NCI-H446 treated with DMSO at 0.1 percent for 48 hours (cell line): ENCODE results near the gene TTC39B.
"Not testable (repeated sequence)": the region's sequence is repeated elsewhere in the genome, so short reads cannot be mapped to it uniquely, and the experiment has no call there.

Source experiments
- DNase-seq: peaks from one replicate; lab custom pipeline; 2025; lab: John Stamatoyannopoulos, UW

The TTC39B gene

GRCh38 chr9:15268317-15268716, 38.7 kb downstream of the TTC39B start:
- DNase-seq, result no peak

- no peak for DNase-seq
Observed at GRCh38 chr9:15264918-15265317, 42.1 kb downstream of the TTC39B start.

- DNase-seq, result no peak
Observed at GRCh38 chr9:15262581-15262980, 44.4 kb downstream of the TTC39B start.

GRCh38 chr9:15256426-15256825, 50.6 kb downstream of the TTC39B start:
- DNase-seq, result no peak

GRCh38 chr9:15253786-15254185, 53.2 kb downstream of the TTC39B start:
- no peak for DNase-seq

GRCh38 chr9:15253197-15253596, 53.8 kb downstream of the TTC39B start:
- no peak for DNase-seq

GRCh38 chr9:15249981-15250380, 57.0 kb downstream of the TTC39B start:
- no peak for DNase-seq

GRCh38 chr9:15249042-15249818, 57.8 kb downstream of the TTC39B start:
- DNase-seq, result no peak

GRCh38 chr9:15248621-15249020, 58.4 kb downstream of the TTC39B start:
- DNase-seq, result no peak

- DNase-seq, result no peak
Observed at GRCh38 chr9:15248081-15248480, 58.9 kb downstream of the TTC39B start.

GRCh38 chr9:15246708-15247107, 60.3 kb downstream of the TTC39B start:
- no peak for DNase-seq

GRCh38 chr9:15246243-15246642, 60.8 kb downstream of the TTC39B start:
- no peak for DNase-seq

- no peak for DNase-seq
Observed at GRCh38 chr9:15244001-15244441, 63.0 kb downstream of the TTC39B start.

- no peak for DNase-seq
Observed at GRCh38 chr9:15243081-15243480, 63.9 kb downstream of the TTC39B start.

GRCh38 chr9:15240927-15241326, 66.1 kb downstream of the TTC39B start:
- no peak for DNase-seq

GRCh38 chr9:15239816-15240215, 67.2 kb downstream of the TTC39B start:
- no peak for DNase-seq

- no peak for DNase-seq
Observed at GRCh38 chr9:15238646-15239045, 68.4 kb downstream of the TTC39B start.

- no peak for DNase-seq
Observed at GRCh38 chr9:15235658-15236057, 71.4 kb downstream of the TTC39B start.

GRCh38 chr9:15233941-15234490, 73.0 kb downstream of the TTC39B start:
- not testable (repeated sequence) for DNase-seq

- not testable (repeated sequence) for DNase-seq
Observed at GRCh38 chr9:15232706-15233280, 74.2 kb downstream of the TTC39B start.

- peak; percentile 47 for DNase-seq
Observed at GRCh38 chr9:15231788-15232635, 75.0 kb downstream of the TTC39B start.

- no peak for DNase-seq
Observed at GRCh38 chr9:15229409-15229808, 77.6 kb downstream of the TTC39B start.
